Ramos (cell line): Measurements from ENCODE around the gene SLC38A9.

Experiments
- in situ Hi-C: fragments of 300-500 bp; cut with MboI; formaldehyde crosslinking; loops from one replicate; pipeline ENCODE4 v1.14.3; 2022; ENCODE audit warnings: low sequenced_read_pairs; ENCODE audit not compliant: unreplicated experiment

The SLC38A9 gene

DNA sequence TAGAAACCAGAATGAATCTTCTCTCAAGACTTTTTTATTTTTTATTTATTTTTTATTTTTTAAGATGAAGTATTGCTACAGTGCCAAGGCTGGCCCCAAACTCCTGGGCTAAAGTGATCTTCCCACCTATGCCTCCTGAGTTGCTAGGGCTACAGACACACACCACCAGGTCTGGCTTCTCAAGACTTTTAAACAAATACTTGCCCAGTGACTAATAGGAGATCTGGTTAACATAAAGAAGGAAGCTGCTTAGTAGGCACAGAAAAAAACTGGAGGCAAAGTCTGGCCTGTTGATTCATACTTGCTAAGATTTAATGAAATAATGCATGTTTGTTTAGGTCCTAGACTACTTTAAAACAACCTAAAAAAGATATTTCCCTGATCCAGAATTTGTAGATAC, 43.8 kb downstream of the SLC38A9 start:
- in situ Hi-C loops, result no loop called here

DNA sequence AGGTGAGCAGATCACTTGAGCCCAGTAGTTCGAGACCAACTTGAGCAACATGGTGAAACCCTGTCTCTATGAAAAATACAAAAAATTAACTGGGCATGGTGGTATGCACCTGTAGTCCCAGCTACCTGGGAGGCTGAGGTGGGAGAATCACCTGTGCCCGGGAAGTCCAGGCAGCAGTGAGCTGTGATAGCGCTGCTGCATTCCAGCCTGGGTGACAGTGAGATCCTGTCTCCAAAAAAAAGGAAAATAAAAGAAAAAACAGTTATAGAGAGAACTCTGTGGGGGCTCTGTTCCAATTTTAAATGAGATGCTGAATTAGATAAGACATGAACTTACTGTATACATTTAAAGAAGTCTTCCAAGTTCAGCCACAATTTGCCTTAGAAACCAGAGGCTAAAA, 44.2 kb downstream of the SLC38A9 start:
- in situ Hi-C loops, result no loop called here

DNA sequence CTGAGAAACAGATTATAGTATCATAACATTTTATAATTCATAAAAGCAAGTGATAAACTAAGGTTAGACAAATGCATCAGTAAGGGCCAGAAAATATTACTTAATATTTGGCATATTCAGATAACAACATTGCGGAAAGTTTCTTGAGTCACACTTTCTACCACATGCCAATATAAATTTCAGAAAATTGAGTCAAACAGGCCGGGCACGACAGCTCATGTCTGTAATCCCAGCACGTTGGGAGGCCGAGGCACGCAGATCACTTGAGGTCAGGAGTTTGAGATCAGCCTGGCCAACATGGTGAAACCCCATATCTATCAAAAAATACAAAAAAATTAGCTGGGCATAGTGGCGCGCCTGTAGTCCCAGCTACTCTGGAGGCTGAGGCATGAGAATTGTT, 47.1 kb downstream of the SLC38A9 start:
- in situ Hi-C loops, result no loop called here

DNA sequence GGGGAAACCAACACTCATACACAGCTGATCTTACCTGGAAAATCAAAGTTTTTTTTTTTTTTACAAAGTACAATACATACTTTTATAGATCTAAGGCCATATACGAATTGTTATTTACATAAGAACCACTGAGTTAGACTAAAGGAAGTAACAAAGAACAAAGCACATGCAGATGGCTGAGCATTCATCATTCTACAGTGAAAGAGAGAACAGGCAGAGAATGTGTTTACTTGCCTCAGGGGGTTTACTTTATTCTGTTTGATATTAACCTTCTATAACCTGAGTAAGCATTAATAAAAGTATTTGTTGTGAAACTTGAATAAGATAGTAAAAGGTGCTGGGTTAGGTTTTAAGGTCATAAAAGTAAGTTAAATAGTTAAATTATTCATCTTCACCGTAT, 54.7 kb downstream of the SLC38A9 start:
- in situ Hi-C loops, result no loop called here

DNA sequence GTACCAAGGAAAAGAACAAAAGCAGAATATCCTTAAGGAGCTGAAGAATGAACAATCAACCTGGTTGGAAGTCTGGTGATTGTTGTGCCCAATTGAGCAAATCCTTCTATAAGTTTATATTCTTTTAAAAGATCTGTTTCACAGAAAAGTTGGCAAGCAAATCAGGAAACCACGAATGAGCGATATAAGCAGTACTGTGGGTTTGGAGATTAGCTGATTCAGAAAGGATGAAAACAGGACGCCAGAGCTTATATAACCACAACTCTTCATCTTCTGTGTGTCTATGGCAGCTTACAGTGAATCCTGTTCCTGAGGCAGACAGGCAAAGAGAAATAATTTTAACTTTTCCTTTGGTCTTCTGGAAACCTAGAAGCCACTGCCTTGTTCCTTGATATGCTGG, 61.7 kb downstream of the SLC38A9 start:
- in situ Hi-C loops, result no loop called here

DNA sequence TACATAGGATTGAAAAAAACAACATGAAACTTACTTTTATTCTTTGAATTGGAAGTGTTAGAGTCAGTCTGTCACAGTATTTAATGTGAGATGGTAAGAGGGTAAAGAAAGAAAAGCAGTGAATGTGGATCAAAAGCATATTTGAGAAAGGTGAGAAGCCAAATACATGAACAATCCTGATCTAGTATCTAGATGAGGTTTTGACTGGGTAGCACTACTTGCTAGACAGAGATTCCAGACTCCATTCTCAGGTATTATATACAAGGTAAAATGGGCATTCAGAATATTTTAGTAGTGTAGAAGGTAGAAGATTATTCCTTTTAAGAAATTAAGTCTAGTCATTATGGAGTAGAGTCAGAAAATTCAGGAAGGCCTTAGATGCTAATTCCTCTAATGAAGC, 62.2 kb downstream of the SLC38A9 start:
- in situ Hi-C loops, result no loop called here

DNA sequence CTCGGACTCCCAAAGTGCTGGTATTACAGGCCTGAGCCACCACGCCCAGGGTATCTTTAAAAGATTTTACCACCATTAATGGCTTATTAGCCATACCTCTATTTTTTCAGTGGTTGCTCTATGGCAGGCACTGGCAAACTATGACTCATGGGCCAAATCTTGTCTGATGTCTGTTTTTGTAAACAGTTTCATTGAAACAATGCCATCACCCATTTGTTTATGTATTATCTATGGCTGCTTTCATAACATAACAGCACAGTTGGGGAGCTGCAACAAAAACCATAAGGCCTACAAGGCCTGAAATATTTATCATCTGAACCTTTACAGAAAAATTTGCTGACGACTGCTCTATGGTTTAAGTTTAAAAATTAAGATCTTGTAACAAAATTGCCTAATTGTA, 66.8 kb downstream of the SLC38A9 start:
- in situ Hi-C loops, result no loop called here

DNA sequence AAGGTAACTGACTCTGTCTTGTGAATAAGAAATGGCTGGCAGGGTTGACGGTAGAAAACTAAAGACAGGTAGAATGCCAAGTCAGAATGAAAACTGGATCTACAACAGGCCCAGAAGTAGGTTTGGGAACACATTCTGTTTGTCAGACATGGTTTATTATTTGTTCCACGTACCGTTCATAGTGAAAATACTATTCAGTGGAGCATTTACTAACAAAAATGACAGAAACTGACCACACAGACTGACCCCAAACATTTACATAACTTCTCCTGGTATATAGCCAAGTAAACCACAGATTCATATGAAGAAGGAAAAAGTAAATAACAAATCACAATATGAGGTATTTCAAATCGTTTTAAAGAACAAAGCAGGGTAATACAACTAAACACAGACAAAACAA, 73.7 kb downstream of the SLC38A9 start:
- in situ Hi-C loops, result no loop called here

DNA sequence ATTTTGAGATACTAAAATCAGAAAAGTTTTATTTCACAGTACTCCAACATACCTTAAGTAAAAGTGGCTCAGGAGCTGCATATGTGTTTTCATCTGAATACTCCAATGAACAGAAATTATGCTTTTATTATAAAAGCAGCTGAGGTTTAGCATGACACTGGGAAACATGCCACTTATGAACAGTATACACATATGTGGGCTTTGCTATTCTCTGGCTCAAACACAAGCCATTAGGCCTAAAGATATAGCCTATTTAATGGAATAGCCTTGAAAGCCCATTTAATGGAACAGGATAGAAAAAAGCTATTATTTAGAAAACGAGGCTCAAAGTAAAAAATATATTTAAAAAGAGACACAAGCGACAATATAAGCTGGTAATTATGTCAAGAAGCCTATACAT, 74.1 kb downstream of the SLC38A9 start:
- in situ Hi-C loops, result no loop called here

DNA sequence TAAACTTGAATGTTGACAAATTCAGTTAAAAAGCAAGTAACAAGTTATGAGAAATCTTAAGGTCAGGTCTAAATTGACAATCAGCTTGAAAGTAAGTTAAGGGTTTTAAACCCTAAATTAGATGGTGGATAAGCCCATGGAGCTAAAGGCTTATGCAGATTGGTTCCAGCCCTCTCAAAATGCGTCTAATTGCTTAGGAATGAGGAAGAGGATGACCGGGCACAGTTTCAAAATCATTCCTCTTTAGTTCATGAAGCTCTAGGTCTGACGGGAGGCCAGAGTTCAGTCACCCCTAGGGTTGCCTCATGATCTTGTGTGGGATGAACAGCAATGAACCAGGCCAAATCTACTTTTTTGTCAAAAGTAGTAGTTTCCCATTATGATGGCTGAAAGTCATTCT, 75.4 kb downstream of the SLC38A9 start:
- in situ Hi-C loops, result no loop called here

DNA sequence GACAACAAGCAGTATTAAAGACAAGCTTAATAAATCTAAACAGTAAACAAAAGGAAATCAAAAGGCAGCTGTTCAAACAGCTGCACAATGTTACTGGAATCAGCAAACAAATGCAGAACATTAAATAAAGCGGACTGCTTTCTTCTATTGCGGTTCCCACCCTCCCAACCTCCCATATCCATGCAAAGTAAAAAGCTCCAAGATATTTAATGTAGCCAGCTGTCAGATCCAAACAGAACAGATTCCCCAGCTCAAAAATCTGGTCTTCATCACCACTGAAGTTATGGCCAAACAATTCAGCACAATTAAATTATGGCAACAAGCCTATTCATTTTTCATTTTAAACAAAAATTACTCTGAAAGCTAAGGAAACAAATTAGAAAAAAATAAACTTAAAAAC, 75.9 kb downstream of the SLC38A9 start:
- in situ Hi-C loops, result no loop called here

DNA sequence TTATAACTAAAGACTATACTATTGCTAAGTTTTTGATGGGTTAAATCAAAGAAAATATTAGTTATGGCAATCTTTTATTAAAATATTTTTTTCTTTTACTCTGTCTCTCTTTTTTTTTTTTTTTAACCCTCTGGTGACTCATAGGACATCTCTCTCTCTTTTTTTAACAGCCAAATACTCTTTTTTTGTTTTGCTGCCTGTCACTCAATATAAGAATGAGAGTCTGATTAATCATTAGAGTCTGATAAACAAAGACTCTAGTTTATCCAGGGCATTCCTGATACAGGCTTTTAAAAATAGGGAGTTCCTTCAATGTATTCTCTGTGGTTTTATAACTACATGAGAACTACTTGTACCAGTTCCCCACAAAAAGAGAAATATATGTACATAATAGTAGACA, 77.3 kb downstream of the SLC38A9 start:
- in situ Hi-C loops, result no loop called here

DNA sequence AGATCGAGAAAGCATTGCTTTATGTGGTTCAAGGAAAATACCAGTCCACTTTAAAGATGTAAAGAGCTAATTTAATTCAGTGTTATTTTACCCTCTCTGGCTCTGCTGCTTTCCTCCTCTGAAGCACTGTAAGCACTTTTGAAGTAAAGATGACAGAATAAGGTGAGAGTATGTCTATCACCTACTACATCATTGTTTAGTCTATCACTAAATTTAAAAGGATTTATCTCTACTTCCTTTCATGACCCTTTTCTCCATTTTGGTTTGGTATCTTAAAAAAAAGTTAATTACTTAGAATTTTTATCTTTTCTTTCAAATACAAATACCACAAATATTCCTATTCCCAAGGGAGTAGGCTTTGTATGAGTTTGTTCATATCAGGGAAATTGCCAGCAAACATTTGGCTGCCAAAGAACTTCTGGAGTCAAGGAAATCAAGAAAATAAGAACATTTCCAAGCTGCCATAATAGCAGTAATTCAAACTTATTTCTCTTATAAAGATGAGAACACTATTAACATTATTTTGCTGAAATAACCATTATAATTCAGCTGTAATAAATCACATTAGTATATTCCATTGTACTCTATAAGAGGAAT, 77.8 kb downstream of the SLC38A9 start:
- in situ Hi-C loops, result no loop called here

DNA sequence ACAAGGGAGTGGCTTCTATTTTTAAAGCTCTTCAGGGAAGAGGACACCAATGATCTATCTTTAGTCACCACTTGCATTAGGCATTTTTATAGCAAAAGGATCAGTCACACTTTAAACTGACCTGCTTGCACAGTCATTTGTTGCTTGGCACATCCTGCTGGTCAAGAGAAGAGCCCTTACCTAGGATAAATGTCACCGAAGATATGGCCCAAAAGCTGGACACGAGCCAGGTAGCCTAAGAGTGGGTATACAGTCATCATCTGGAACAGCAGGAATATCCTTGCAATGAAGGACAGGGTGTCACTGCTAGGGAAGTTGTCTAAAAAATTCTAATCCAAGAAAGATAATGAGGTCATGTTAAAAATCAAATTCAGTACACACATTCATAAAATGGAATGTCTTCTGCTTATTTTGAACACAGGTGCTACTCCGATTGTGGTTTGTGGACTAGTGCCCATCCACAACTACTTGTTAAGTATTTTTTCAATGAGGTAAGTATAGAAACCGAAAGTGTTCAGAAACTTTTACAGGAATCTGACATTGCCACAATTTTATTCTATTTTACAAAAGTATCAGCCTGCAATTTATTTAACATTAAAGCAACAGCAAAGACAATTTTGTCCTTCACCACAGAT, 78.4 kb downstream of the SLC38A9 start:
- in situ Hi-C loops, result no loop called here

DNA sequence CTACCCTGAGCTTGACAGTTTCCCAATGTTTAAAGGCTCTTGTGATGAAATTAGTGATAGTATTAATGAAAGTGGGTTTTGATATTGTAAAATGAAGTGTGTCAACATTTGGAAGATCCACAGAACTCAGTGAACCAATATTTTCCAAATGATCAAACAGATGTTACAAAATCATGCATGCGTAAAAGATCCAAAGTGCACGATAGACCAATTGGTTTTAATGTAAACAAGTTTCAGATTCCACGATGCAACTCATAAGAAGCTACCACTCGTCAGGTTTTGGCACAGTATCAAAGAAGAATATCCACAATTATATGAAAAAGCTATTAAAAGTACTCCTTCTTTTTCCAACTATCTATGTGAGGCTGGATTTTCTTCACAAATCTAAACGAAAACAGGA, 82.3 kb downstream of the SLC38A9 start:
- in situ Hi-C loops, result no loop called here

DNA sequence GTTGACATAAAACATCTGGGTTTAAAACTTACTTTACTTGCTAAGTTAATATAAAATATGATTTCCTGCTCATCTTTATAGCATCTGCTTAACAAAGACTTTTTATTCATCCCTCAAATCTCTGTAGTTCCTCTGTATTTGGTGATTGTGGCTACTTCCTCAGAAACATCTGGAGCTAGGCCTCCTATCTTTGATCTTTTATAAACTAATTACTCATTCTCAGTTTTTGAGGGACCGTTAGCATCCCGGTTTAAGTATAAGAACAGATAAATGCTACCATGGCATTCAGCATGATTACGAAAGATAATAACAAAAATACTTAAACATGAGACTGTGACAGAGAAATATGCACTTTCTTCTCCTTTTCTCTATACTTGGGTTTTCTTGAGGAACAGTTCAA, 85.3 kb downstream of the SLC38A9 start:
- in situ Hi-C loops, result no loop called here

DNA sequence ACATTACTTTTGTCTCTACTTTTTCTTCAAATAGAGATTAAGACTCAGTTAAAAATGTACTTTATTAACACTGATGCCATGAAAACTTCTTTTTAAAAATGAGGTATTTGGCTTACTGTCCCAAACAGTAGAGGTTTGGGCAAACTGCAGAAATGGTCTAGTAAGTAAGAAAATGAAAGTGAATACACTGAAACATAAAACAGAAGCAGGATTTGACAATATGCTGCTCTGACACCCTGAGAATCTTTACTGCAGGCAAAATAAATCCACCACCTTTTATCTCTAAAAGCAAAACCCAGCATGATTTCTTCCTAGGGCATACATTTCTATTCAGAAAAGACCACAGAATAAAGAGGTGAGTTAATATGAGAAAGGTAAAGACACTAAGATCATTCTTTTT, 86.2 kb downstream of the SLC38A9 start:
- in situ Hi-C loops, result no loop called here

DNA sequence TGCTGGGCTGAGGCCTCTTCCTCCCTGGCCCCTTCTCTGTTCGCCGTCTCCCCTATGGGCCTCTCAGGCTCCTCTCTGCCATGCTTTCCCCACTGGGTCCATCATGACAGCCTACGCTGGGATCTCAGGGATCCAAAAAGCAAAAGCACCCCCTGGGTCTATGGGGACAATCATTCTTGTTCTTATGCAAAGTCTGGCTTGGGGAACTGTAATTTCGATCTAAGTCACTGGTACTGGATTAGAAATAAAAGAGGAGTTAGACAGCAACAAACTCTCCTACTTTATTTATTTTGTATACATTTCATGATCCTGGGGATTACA, 86.6 kb downstream of the SLC38A9 start:
- in situ Hi-C loops, result no loop called here

DNA sequence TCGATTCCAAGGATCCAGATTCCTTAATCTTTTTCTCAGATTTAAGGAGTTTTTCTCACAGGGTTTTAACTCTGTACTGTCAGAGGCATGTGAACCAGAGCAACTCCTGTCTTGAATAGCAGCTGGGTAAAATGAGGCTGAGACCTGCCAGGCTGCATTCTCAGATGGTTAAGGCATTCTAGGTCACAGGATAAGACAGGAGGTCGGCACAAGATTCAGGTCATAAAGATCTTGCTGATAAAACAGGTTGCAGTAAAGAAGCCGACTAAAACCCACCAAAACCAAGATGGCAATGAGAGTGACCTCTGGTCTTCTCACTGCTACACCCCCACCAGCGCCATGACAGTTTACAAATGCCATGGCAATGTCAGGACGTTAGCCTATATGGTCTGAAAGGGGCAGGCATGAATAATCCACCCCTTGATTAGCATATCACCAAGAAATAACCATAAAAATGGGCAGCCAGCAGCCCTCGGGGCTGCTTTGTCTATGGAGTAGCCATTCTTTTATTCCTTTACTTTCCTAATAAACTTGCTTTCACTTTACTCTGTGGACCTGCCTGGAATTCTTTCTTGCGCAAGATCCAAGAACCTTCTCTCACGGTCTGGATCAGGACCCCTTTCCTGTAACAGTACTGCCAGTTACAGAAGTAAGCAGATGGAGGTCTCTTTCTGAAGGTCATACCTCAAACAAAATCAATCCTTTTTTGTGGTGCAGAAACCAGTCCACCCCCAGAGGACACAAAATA, 87.1 kb downstream of the SLC38A9 start:
- in situ Hi-C loops, result no loop called here

DNA sequence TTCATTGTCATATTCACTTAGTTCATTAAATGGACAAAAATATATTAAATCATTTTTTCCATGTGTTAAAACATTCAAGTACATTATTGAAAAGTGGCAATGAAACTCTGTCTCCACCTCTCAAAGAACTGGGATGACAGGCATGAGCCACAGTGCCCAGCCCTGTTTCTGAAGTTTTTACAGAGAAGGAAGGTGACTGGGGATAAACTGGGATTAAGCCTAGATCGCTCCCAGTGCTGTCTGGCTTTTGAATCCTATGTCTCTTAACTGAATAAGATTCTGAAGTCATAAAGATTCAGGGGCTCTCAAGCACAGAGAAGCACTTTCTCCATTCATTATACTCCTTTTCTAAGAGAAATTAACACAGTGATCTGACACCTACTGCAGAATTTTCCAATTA, 88.3 kb downstream of the SLC38A9 start:
- in situ Hi-C loops, result no loop called here

DNA sequence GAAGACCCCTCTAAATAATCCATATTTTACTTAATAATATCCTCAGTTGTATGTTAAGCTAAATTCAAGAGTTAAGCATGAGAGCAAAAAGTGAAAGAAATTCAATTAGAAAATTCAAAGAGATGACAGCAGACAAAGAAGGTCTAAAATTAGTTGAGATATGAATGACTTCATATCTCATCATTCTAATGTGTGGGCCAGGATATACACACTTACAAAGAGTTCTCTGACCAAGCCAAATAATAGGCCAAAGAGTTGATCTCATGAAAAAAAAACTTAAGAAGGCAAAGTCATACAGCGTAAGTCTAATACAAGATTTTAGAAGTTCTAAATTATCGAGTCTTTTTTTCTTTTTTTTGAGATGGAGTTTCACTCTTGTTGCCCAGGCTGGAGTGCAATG, 89.7 kb downstream of the SLC38A9 start:
- in situ Hi-C loops, result no loop called here

DNA sequence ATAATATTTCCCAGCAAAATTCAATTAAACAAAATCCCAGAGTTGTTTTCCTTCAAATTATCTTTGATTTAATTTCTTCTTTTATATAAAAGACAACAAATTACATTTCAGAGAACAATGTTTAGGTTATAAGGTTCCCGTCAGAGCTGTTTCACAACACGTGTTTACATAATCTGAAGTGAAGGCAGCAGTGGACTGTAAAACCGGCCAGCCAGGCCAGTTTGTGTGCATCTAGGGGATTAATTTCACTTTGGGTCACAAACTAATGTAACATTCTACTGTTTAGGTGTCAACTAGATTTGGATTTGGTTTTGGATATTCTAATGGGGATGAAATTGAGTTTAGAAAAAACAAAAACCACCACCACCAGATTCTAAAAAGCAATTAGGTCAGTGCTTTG, 90.9 kb downstream of the SLC38A9 start:
- in situ Hi-C loops, result no loop called here
